NCI-H446 treated with DMSO at 0.1 percent for 48 hours (cell line): ENCODE results near the gene ADAM12.
"Not testable (repeated sequence)": the region's sequence is repeated elsewhere in the genome, so short reads cannot be mapped to it uniquely, and the experiment has no call there.

ENCODE experiments used
- DNase-seq: peaks from one replicate; lab custom pipeline; 2025; lab: John Stamatoyannopoulos, UW

ADAM12 gene

DNA sequence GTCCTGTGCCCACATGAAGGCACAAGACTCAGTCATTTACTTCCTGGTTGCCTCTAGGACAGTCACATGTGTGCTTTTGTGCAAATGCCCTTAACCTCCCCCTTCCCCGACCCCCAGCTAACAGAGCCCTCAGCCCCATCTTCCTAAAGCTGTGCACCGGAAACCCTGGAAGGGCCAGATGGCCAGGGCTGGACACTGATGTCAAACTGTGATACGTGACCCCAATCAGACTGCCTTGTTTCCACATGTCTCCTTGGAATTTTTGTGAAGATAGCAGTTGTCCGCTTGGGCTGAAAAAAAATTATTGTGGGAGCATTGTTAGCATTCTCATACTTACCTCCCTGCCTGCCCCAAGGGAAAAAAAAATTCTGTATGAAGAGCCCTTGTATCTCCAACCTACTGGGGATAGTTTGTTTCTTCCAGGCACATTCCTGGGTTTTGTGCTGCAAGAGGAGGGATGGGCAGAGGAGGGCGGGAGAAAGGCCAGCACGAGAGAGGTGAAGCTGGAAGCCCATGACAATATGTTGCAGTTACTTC lies 17.0 kb upstream of the ADAM12 start:
- DNase-seq: no peak

- DNase-seq: no peak
Measured at GRCh38 chr10:126402721-126403695, 14.7 kb upstream of the ADAM12 start.

DNA sequence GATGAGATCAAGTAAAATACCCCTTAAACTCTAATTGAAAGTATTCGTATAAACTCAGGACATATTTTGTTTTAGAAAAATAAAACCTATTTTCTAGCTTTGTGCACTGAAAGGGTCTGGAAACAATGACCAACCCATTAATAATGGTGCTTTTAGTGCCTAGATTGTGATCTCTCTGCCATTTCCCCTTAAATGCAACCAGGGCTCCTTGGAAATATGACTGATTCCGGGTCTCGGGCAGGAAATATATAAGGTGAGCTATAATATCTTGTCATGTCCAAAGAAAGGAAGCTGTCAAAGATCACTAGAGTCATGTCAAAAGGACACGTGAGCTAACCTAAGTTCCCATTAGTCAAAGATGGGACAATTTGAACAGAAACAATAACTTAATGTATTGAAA lies 12.4 kb upstream of the ADAM12 start:
- DNase-seq: no peak

DNA sequence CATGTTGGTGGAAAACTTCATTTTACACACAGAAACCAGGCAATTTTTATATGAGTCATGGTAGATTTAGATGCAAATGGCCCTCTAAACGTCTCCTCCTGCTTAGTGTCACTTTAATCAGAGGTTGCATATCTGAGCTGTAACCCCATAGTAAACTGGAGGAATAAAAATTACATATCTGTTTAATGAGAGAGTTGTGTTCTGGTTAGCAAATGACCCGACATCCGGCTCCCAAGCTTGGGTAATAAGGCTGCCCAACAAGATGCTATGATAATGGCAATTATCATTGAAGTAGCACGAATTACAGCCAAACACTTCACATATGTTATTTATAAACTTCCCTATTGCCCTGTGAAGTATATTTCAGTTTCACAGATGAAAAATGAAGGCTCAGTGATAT lies 10.6 kb upstream of the ADAM12 start:
- DNase-seq: no peak

DNA sequence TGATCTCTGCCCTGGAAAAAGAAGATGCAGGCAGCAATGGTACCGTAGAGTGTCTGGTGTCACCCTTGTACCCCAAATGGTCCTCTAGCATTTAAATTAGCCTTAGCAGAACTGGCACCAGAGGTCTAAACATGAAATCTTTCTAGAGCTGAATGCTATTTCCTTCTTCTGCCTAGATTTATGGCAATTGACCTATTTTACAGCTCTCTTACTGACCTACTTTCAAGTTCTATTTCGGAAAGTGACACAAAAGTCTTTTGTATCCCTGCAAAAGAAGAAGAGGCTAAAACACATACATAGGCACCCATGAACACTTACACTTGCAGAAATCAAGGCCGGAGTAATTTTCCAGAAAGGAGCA lies 10.1 kb upstream of the ADAM12 start:
- no peak for DNase-seq

GRCh38 chr10:126397640-126398382 lies 9.5 kb upstream of the ADAM12 start:
- no peak for DNase-seq

DNA sequence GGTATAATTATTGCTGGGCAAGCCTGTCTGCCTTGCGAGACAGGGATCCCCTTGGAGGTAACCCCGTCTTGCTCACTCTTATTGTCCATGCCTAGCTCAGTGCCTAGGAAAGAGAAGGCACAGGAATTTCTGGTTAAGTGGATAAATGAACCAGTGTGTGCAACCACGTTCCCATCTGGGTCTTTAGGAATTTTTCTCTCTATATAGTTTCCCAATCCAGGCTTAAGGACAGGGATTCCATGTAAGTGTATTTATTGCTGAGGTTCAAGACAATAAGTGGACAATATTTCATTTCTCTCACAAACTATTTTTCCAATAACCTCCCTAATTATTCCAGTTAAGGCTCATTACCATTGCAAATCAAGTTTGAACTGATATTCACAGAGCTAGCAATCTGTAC lies 8.9 kb upstream of the ADAM12 start:
- DNase-seq: no peak

DNA sequence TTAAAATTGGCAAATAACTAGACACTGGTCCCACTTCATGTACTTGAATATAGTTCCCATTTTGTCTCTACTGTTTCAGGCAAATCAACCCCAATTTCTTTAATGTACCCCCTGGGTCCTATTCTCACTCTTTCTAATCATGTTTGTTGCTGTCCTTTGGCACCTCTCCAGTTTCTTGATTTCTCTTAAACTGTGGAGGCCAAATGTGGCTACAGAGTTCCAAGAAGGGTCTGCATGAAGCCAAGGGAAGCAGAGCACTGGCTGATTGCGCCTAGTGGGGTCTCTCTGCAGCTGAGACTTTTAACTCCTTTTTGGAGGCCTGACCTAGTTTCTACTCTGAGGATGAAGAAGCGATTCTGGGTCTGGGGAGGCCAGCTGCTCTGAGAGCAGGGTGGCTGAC lies 6.7 kb upstream of the ADAM12 start:
- DNase-seq: no peak

DNA sequence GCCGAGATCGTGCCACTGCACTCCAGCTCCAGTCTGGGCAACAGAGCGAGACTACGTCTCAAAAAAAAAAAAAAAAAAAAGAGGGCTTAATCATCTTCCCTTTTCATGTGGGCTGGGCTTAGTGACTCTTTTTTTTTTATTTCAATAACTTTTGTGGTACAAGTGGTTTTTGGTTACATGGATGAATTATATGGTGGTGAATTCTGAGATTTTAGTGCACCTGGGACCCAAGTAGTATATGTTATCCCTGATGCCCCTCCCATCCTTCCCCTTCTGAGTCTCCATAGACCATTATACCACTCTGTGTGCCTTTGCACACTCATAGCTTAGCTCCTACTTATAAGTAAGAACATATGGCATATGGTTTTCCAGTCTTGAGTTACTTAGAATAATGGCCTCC lies 4.8 kb upstream of the ADAM12 start:
- DNase-seq: no peak

GRCh38 chr10:126392469-126392868 lies 4.2 kb upstream of the ADAM12 start:
- no peak for DNase-seq

- DNase-seq: no peak
Measured at GRCh38 chr10:126392068-126392467, 3.8 kb upstream of the ADAM12 start.

- no peak for DNase-seq
Measured at GRCh38 chr10:126391192-126391885, 3.1 kb upstream of the ADAM12 start.

DNA sequence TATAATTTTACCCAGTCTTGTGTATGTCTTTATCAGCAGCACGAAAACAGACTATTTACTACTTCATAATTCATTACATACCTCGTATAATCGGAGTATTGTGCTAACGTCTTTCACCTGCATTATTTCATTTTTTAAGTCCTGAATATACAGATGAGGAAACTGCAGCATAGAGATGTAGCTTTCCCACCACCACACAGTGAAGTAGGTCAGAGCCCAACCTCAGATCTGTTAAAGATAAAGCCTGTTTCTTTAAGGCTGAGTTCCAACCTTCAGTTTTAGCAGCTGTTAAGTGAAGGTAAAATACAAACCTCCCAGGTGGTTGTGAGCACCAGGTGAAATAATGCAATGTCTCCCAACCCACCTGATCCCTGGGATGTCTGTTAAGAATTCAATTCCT lies 2.0 kb upstream of the ADAM12 start:
- DNase-seq: no peak

DNA sequence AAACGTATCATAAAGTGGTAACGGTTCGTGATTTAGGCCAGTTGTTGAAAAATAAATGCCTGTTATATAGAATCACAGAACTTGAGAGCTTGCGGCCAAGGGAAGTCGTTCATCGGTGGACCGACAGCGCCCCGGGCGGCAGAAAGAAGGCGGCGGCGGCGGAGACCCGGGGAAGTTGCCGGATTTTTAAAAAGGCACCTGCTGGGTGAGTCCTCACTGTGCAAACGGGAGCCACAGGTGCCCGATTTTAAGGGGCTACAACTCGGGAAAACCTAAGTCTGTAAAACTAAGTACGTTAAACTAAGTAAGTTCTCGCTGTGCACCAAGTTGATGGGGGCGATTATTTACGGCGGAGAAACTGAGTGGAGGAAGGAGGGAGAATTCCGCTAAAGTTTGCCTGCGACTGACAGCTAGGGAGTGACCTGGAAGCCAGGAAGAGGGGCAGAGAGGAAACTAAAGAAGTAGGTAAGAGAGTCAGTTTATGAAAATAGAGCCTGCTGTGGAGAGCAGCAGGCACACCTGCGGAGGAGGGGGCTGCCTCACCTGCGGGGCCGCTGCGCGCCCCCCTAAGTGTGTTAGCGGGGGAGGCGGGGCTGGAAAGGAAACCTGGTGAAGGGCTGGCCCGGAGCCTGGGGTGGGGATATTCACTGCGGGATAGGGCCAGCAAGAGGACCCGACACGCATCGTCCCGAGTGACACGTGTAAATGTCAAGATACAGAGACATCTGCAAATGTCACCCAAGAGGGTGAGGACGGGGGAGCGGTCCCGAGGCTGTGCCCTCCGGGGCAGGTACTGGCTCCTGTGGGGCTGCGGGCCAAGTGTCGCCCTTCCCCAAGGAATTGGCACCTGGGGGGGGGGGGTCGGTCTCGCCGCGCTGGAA lies 996 bp downstream of the ADAM12 start:
- DNase-seq: no peak

DNA sequence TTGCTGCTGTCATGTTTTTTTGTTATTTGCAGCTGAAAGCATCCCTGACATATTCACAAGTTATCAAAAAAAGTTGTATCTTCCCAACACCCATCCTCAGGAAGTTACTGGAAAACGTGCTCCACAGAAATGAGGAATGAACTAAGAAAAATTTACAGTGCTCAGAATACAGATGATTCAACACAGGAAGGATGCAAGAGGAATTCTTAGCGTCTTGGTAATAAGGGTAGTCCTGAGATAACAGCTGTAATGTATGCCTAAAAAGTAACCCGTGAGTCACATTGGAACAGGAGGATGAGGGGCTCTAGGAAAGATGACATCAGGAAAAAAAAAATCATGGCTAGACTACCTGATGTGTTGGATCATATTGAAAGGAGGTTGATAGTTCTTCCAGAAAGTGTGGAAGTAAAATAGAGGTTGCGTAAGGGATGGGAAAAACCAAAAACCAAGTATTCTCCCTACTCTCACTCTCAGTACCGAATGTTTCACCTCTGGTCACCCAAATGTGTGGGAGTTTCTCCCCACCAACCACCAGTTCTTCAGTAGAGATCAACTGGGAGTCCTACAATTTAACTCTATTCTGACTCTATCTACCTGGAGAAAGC lies 3.9 kb downstream of the ADAM12 start:
- no peak for DNase-seq

GRCh38 chr10:126380352-126381076 lies 7.8 kb downstream of the ADAM12 start:
- no peak for DNase-seq

GRCh38 chr10:126379166-126379565 lies 9.1 kb downstream of the ADAM12 start:
- not testable (repeated sequence) for DNase-seq

GRCh38 chr10:126376956-126377355 lies 11.3 kb downstream of the ADAM12 start:
- DNase-seq: no peak

DNA sequence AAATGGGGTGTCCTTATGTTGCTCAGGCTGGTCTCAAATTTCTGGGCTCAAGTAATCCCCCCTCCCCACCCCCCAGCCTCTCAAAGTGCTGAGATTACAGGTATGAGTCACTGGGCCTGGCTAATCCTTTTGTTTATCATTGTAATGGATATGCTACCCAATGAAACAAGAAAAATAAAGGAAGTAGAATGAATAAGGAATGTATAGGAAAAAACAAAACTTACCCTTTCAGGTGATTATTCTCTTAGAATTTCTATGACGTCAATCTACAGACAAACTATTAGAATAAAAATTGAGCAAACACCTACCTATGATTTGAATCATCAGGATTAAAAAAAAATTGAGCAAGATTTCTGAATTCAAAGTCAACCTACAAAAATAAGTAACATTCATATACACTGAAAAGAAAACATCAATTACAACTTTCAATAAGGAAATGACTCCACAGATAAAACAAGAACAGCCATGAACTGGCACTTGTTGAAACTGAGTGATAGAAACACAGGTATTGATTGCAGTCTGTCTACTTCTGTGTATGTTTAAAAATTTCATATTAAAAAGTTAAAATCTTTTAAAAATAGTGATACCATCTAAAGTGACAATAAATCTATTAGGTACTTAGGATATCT lies 12.2 kb downstream of the ADAM12 start:
- DNase-seq: no peak

GRCh38 chr10:126375299-126375698 lies 13.0 kb downstream of the ADAM12 start:
- DNase-seq: no peak
